GM12878 (cell line): ENCODE data around the gene VPS18. TPM values are rescaled to one million over a fixed set of nuclear protein-coding genes. Genes with fewer than 3 reads are reported as not detected.

Source experiments
- ATAC-seq: fragments of 200-7000 bp; cut with Tn5 transposase; 3 replicates; pipeline ENCODE4 v1.9.1; 2020; ENCODE audit warnings: mild to moderate bottlenecking, moderate library complexity
- BruUV-seq: library from RNA; stranded (reverse); fragments of 400-500 nt; replicated peaks from 2 replicates; lab custom pipeline; 2021; lab: Mats Ljungman, UMichigan
- CTCF ChIA-PET: fragments of 300-600 bp; sonication (Branson Sonifier 250); formaldehyde crosslinking; extraction: SDS; loops from one replicate; lab custom pipeline; 2021; ENCODE audit warnings: inconsistent platforms; lab: Yijun Ruan, JAX
- POLR2A ChIA-PET: fragments of 350-600 bp; formaldehyde crosslinking; extraction: SDS; loops from one replicate; lab custom pipeline; 2021; ENCODE audit warnings: inconsistent platforms; lab: Charles Lee
- RAD21 ChIA-PET: fragments of 300-600 bp; sonication (Branson Sonifier 250); formaldehyde crosslinking; loops from one replicate; lab custom pipeline; 2023; ENCODE audit warnings: antibody characterized with exemption; ENCODE audit not compliant: unreplicated experiment; lab: Charles Lee
- SMC1A ChIA-PET: fragments of 300-600 bp; sonication (Branson Sonifier 250); formaldehyde crosslinking; loops from one replicate; lab custom pipeline; 2023; ENCODE audit not compliant: unreplicated experiment, uncharacterized antibody; lab: Charles Lee
- DNase-seq: peaks from one replicate; pipeline ENCODE4 v3.0.0-alpha.2; 2011; ENCODE audit warnings: low read depth, low spot score
- FAIRE-seq: peaks from 3 replicates; lab custom pipeline; 2011; peaks lifted over from hg19 to GRCh38; lab: Jason Lieb, UNC
- H2AFZ ChIP-seq: 2 replicates; pipeline ENCODE4 v1.6.0; 2011; ENCODE audit warnings: low read depth, low read length, control low read depth; ENCODE audit not compliant: control insufficient read depth
- H3K27ac ChIP-seq: 2 replicates; pipeline ENCODE4 v1.5.1; 2011; ENCODE audit warnings: control low read depth; ENCODE audit not compliant: control insufficient read depth, insufficient read depth
- H3K27me3 ChIP-seq, 2 experiments: replicated peaks in 1 of 2; 2 replicates each; pipeline versions ENCODE4 v1.6.0 to v1.6.1; 2011; ENCODE audit warnings: low read length in 1 of 2; ENCODE audit not compliant: control insufficient read depth in 2 of 2, insufficient read depth in 2 of 2
- H3K36me3 ChIP-seq, 2 experiments: 2 replicates each; pipeline ENCODE4 v1.5.1; 2011; ENCODE audit warnings: low read length in 1 of 2; ENCODE audit not compliant: control insufficient read depth in 2 of 2, insufficient read depth in 2 of 2
- H3K4me1 ChIP-seq: 2 replicates; pipeline ENCODE4 v1.6.1; 2011; ENCODE audit warnings: mild to moderate bottlenecking, low read length, moderate library complexity, mixed read lengths; ENCODE audit not compliant: control insufficient read depth, insufficient read depth
- H3K4me2 ChIP-seq: 2 replicates; pipeline ENCODE4 v1.6.0; 2011; ENCODE audit warnings: control low read depth; ENCODE audit not compliant: control insufficient read depth, insufficient read depth
- H3K4me3 ChIP-seq: fragments of 200-600 bp; sonication (generic); 2 replicates; pipeline ENCODE4 v1.5.1; 2016
- H3K79me2 ChIP-seq: 2 replicates; pipeline ENCODE4 v1.6.0; 2011; ENCODE audit warnings: low read length; ENCODE audit not compliant: control insufficient read depth, insufficient read depth
- H3K9ac ChIP-seq: 2 replicates; pipeline ENCODE4 v1.8.0; 2011; ENCODE audit warnings: low read length, control low read depth, mixed read lengths; ENCODE audit not compliant: control insufficient read depth, insufficient read depth
- H3K9me3 ChIP-seq: replicated peaks from 3 replicates; pipeline ENCODE4 v1.5.1; 2011; ENCODE audit warnings: mild to moderate bottlenecking, low read length; ENCODE audit not compliant: control insufficient read depth, insufficient read depth
- H4K20me1 ChIP-seq: 2 replicates; pipeline ENCODE4 v1.6.0; 2011; ENCODE audit not compliant: control insufficient read depth, insufficient read depth
- CHD1 ChIP-seq: IDR thresholded peaks from 2 replicates; pipeline ENCODE4 v1.6.1; 2012; ENCODE audit warnings: low read depth, low read length, improper control_type of control experiment
- EED ChIP-seq: sonication (generic); IDR thresholded peaks from 2 replicates; pipeline ENCODE4 v1.6.1; 2016; ENCODE audit warnings: antibody characterized with exemption, low read depth
- GABPA ChIP-seq: IDR thresholded peaks from 2 replicates; pipeline ENCODE4 v1.6.1; 2014; ENCODE audit warnings: antibody characterized with exemption, low read depth, mild to moderate bottlenecking, inconsistent platforms
- IRF4 ChIP-seq: IDR thresholded peaks from 2 replicates; pipeline ENCODE4 v1.6.1; 2011; ENCODE audit warnings: low read depth, low read length
- MYC ChIP-seq: IDR thresholded peaks from 2 replicates; pipeline ENCODE4 v1.6.1; 2011; ENCODE audit warnings: mild to moderate bottlenecking, low read length, moderate library complexity, inconsistent platforms; ENCODE audit not compliant: insufficient read depth, insufficient replicate concordance, insufficient read length, severe bottlenecking
- NRF1 ChIP-seq: conservative IDR thresholded peaks from 2 replicates; pipeline ENCODE4 v1.6.1; 2011; ENCODE audit warnings: mild to moderate bottlenecking, low read depth, low read length, improper control_type of control experiment
- POLR2AphosphoS5 ChIP-seq: IDR thresholded peaks from 2 replicates; pipeline ENCODE4 v1.6.1; 2011; ENCODE audit warnings: mild to moderate bottlenecking, low read length, inconsistent platforms
- RAD51 ChIP-seq: fragments of 450-650 bp; IDR thresholded peaks from 2 replicates; pipeline ENCODE4 v1.6.1; 2016; ENCODE audit warnings: moderate library complexity, mild to moderate bottlenecking, inconsistent platforms
- RBBP5 ChIP-seq: fragments of 200-600 bp; sonication (generic); conservative IDR thresholded peaks from 2 replicates; pipeline ENCODE4 v1.6.1; 2016
- RUNX3 ChIP-seq: IDR thresholded peaks from 2 replicates; pipeline ENCODE4 v1.6.1; 2012; ENCODE audit warnings: low read length, inconsistent platforms
- SMAD5 ChIP-seq: IDR thresholded peaks from 2 replicates; pipeline ENCODE4 v1.6.1; 2016; ENCODE audit warnings: antibody characterized with exemption, low read depth
- SRF ChIP-seq, 2 experiments: IDR thresholded peaks; 2 replicates each; pipeline ENCODE4 v1.6.1; 2011; ENCODE audit warnings: low read depth in 2 of 2, low read length in 2 of 2, mild to moderate bottlenecking in 1 of 2, moderate library complexity in 1 of 2
- TCF7 ChIP-seq: IDR thresholded peaks from 2 replicates; pipeline ENCODE4 v1.6.1; 2014; ENCODE audit warnings: antibody characterized with exemption, borderline replicate concordance
- WRNIP1 ChIP-seq: IDR thresholded peaks from 2 replicates; pipeline ENCODE4 v1.6.1; 2011; ENCODE audit warnings: low read depth, low read length, improper control_type of control experiment, borderline replicate concordance
- YBX1 ChIP-seq: fragments of 450-650 bp; IDR thresholded peaks from 2 replicates; pipeline ENCODE4 v1.6.1; 2016; ENCODE audit warnings: antibody characterized with exemption
- ZNF24 ChIP-seq: fragments of 450-650 bp; IDR thresholded peaks from 2 replicates; pipeline ENCODE4 v1.6.1; 2017; ENCODE audit warnings: antibody characterized with exemption, mild to moderate bottlenecking
- WGBS: methylation state at CpG from one replicate; pipeline ENCODE4 v1.1.6; 2016; ENCODE audit warnings: low lambda C conversion rate; ENCODE audit not compliant: insufficient replicate concordance, insufficient coverage; ENCODE audit errors: missing lambda C conversion rate; 5-methylcytosine and 5-hydroxymethylcytosine counted together
- in situ Hi-C: fragments of 300-500 bp; cut with MboI; formaldehyde crosslinking; loops from 9 replicates; pipeline ENCODE4 v1.14.3; 2018; ENCODE audit warnings: mixed read lengths
- intact Hi-C: fragments of 100-400 bp; cut with micrococcal nuclease; formaldehyde crosslinking; loops from one replicate; pipeline ENCODE4 v1.14.2; 2022; ENCODE audit not compliant: unreplicated experiment
- polyA plus RNA-seq, 11 experiments: library from polyadenylated mRNA; depleted of rRNA in 4 of 11; unstranded in 6 of 11; stranded (reverse) in 5 of 11; fragments of >200 nt; fragmentation: Nextera tagmentation in 4 of 11; fragmentation: Illumina TruSeq in 1 of 11; extraction: Ambion mirVana in 4 of 11; extraction: Trizol in 1 of 11; gene quantifications; 1 replicate in 1 of 11; 2 replicates in 10 of 11; pipeline versions ENCODE4 v1.2.1 to v1.2.3, GENCODE V29; 2011 to 2016; ENCODE audit warnings: inconsistent platforms in 2 of 11, missing spikeins in 2 of 11, low read depth in 1 of 11
- total RNA-seq, 4 experiments: library from RNA; depleted of rRNA in 3 of 4; stranded (reverse); fragments of >200 nt in 3 of 4; fragmentation: Illumina TruSeq in 1 of 4; extraction: Trizol in 1 of 4; gene quantifications; 2 replicates each; pipeline versions ENCODE4 v1.2.1 to v1.2.3, GENCODE V29; 2013 to 2021
- TF ChIP-seq, protein P1 (sequence below): fragments of 450-650 bp; IDR thresholded peaks from 2 replicates; pipeline ENCODE4 v1.6.1; 2017; ENCODE audit warnings: low read depth, mild to moderate bottlenecking, moderate library complexity
- TF ChIP-seq, protein P2 (sequence below): IDR thresholded peaks from 2 replicates; pipeline ENCODE4 v1.6.1; 2012; ENCODE audit warnings: low read depth, low read length, improper control_type of control experiment

VPS18 gene
- total and polyA plus RNA-seq, 10 of the 15 experiments (the other 5 are each of a cell fraction or from before 2014, with no cell fraction given) = 0.71 to 20.4 (median 10.6) TPM

DNA sequence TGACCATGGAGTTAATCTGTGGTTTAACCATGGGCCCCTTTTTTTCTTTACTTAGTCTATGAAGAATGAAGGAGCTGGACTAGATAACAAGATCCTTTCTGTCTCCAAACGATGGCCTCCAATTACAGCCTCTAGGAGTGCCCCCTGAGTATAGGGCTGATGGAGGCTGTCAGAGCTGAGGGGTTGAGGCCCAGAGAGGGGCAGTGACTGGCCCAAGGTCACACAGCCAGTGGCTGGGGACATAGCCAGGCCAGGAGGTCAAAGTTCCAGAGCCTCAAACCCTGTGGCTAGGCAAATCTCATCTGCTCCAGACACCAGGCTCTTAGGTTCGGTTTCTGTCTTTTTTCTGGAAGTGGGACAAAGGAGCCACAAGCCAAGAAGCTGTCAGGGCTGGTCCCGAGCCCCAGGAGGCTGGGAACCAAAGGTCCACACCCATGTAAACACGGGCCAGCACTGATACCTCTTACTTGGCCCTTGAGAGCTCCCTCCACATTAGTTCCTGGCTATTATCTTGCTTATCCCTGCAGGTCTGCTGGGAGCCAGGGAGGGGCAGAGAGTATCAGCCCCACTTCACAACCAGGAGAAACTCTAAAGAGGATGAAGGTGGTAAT, 30.5 kb upstream of the VPS18 start:
- no peak overlapping the region for H2AFZ ChIP-seq
- no peaks in the 10 kb centered on the region for H4K20me1 ChIP-seq
- WGBS = 32% methylated on average over 4 of the region's 4 CpGs
- SMC1A ChIA-PET = interaction anchor here (1.1 to 8.5 kb wide), 3 partner anchors 9 to 31 kb away, joined by 3 to 290 read pairs (median 144); partner anchors contain the start of genes RHOV and VPS18
- H3K79me2 ChIP-seq = no peaks in the 10 kb centered on the region
- CTCF ChIA-PET = no interaction called here
- no peak overlapping the region for H3K27ac ChIP-seq
- BruUV-seq = no TSS peak
- H3K27me3 ChIP-seq = no peaks in the 10 kb centered on the region
- DNase-seq (no peak), FAIRE-seq (no peak), ATAC-seq (no peak)
- no peak overlapping the region for H3K4me2 ChIP-seq
- intact Hi-C loops (no loop called here), in situ Hi-C loops (no loop called here)
- no peaks in the 10 kb centered on the region for H3K9me3 ChIP-seq
- H3K36me3 ChIP-seq = no peaks in the 10 kb centered on the region
- POLR2A ChIA-PET = interaction anchor here (0.6 kb wide), 1 partner anchor 274 kb away, joined by 4 read pairs; no protein-coding TSS in a partner anchor
- peaks cover 4% of the 10 kb centered on the region; the same call in 1 of the 2 replicates for H3K4me1 ChIP-seq
- TF ChIP-seq WRNIP1 (no peak), RBBP5 (no peak), MYC (no peak), RAD51 (no peak), ZNF24 (no peak), GABPA (no peak), YBX1 (no peak)
- H3K9ac ChIP-seq = no peak overlapping the region
- RAD21 ChIA-PET = interaction anchor here (0.5 kb wide), 1 partner anchor 369 kb away, joined by 3 read pairs; no protein-coding TSS in a partner anchor
- no peak overlapping the region for H3K4me3 ChIP-seq

DNA sequence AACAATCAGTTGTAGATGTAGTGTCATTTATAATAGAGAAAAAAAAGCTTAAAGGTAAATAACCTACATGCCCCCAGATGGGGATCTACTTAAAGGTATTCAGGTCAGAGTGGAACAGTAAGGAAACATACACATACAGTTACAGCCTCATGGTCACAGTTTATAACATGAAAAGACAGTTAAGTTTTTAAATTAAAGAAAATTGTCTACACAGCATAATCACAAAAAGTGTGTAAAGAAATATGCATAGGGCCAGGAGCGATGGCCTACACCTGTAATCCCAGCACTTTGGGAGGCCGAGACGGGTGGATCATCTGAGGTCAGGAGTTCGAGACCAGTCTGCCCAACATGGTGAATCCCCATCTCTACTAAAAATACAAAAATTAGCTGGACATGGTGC, 27.1 kb upstream of the VPS18 start:
- H3K9me3 ChIP-seq = no peaks in the 10 kb centered on the region
- no TSS peak for BruUV-seq
- intact Hi-C loops = no loop called here
- RAD21 ChIA-PET = no interaction called here
- SMC1A ChIA-PET = no interaction called here
- no peak overlapping the region for H3K9ac ChIP-seq
- no peak for FAIRE-seq
- in situ Hi-C loops = no loop called here
- H4K20me1 ChIP-seq = no peaks in the 10 kb centered on the region
- no peaks in the 10 kb centered on the region; the same call in 1 of the 2 replicates for H3K79me2 ChIP-seq
- no peak overlapping the region for H3K4me2 ChIP-seq
- H2AFZ ChIP-seq = no peak overlapping the region
- CTCF ChIA-PET = no interaction called here
- 84% methylated on average over 4 of the region's 4 CpGs for WGBS
- peaks cover 22% of the 10 kb centered on the region for H3K4me1 ChIP-seq
- ATAC-seq = no peak
- POLR2A ChIA-PET = interaction anchor here (0.6 to 9.5 kb wide), 2 partner anchors 23 to 598 kb away, joined by 3 to 220 read pairs; no protein-coding TSS in a partner anchor
- H3K4me3 ChIP-seq = no peak overlapping the region
- no peaks in the 10 kb centered on the region for H3K27me3 ChIP-seq
- no peak for DNase-seq
- H3K36me3 ChIP-seq = no peaks in the 10 kb centered on the region
- no peak overlapping the region for H3K27ac ChIP-seq
- TF ChIP-seq CHD1 (no peak), IRF4 (no peak), RUNX3 (no peak), SMAD5 (no peak), NRF1 (no peak), TCF7 (no peak), EED (no peak), POLR2AphosphoS5 (no peak), MYC (no peak), SRF (IDR thresholded peaks at IDR 0.05; ENCODE audit: low read depth in 2 of 2, low read length in 2 of 2) (no peak)
- TF ChIP-seq, protein P1, sequence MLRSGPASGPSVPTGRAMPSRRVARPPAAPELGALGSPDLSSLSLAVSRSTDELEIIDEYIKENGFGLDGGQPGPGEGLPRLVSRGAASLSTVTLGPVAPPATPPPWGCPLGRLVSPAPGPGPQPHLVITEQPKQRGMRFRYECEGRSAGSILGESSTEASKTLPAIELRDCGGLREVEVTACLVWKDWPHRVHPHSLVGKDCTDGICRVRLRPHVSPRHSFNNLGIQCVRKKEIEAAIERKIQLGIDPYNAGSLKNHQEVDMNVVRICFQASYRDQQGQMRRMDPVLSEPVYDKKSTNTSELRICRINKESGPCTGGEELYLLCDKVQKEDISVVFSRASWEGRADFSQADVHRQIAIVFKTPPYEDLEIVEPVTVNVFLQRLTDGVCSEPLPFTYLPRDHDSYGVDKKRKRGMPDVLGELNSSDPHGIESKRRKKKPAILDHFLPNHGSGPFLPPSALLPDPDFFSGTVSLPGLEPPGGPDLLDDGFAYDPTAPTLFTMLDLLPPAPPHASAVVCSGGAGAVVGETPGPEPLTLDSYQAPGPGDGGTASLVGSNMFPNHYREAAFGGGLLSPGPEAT = no peak
- TF ChIP-seq, protein P2, sequence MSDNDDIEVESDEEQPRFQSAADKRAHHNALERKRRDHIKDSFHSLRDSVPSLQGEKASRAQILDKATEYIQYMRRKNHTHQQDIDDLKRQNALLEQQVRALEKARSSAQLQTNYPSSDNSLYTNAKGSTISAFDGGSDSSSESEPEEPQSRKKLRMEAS = no peak
